A549 treated with CpdA at 1 μM for 4 hours (cell line): ENCODE measurements around the gene ZIK1. TPM values are rescaled to one million over a fixed set of nuclear protein-coding genes. Genes with fewer than 3 reads are reported as not detected.

Experiments
- total RNA-seq: library from RNA; stranded (reverse); fragments of 200-300 nt; extraction: Qiagen RNA extraction; gene quantifications from 5 replicates; pipeline ENCODE4 v1.2.3, GENCODE V29; 2022; ENCODE audit warnings: low read depth

ZIK1 gene
- total RNA-seq = not detected in 5 replicates

DNA sequence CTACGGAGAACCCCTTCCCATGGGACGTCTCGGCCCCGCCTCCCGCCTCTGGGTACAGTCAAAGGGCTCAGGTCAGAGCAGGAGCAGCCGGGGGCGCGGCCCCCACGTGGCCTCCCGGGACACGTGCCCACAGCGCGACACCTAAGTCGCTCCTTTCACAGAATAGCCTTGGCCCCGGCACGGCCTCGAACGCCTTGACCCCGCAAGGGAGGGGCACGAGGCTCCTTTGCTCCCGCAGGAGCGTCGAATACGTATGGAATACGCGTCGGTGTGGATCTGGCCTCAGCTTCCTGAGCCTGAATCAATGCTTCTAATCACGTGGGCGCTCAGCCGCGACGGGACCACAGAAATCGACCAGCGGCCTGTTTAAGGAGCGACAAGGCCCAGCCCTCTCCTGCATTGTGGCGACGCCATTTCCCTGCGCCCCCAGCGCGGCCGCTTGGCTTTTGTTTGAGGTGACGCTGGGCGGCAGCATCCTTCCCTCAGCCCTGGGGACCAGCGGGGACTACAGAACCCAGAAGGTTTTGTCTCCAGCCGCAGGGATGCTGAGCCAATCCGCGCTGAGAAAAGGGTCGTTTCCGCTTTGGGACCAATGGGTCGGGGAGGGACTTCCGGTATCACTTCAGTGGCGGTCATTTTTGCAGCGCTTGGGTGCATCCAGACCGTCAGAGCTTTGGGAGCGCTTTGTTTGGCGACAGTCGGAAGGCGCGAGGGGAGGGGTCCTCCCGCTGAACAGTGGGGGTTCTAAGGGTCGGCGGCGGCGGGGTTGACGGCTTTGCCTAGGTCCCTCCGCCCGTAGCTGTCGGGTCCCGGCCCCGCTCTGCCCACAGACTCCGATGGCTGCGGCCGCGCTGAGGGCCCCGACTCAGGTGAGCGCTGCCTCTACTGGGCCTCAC is at the start of gene ZIK1:
TSS of gene ZIK1 (plus strand) at position 625 of the 896 bp plus-strand sequence. CDS start at position 837, 212 bp downstream.

DNA sequence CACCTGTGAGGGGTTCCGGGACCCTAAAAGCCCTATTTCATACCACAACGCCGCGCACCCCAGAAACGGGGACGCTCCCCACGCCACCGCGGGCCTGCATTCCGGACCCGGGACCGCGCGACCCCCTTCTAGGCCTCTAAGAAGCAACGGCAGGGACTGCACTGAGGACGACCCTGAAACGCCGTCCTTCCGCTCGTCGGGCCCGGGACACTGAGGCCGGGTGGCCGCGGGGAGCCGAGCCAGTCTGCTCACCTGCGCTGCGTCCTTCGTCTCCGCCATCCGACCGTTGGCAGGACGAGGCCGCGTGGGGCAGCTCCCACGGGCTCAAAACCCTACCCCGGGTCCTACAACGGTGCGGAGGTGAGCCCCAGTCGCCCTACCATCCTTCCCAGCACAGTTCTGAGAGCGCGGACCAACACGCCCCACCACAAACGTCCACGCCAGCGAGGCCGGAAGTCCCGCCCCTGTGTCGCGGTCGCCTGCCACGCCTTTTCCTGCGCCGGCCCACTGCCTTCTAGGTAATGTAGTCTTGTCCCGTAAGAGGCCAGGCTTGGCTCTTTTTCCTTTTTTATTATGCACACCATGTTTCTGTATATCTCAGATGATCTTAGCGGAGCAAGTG is 24.4 kb upstream of the ZIK1 start, which contains the start of gene ZNF550:
TSS of gene ZNF550 (minus strand) at position 460 of the 622 bp plus-strand sequence. CDS start at position 279, 181 bp downstream.

GRCh38 chr19:57578487-57579205 is 5.3 kb upstream of the ZIK1 start, which contains the start of gene ZNF416:
TSS of gene ZNF416 (minus strand) at chr19:57578911. CDS start at chr19:57578704, 207 bp downstream.

DNA sequence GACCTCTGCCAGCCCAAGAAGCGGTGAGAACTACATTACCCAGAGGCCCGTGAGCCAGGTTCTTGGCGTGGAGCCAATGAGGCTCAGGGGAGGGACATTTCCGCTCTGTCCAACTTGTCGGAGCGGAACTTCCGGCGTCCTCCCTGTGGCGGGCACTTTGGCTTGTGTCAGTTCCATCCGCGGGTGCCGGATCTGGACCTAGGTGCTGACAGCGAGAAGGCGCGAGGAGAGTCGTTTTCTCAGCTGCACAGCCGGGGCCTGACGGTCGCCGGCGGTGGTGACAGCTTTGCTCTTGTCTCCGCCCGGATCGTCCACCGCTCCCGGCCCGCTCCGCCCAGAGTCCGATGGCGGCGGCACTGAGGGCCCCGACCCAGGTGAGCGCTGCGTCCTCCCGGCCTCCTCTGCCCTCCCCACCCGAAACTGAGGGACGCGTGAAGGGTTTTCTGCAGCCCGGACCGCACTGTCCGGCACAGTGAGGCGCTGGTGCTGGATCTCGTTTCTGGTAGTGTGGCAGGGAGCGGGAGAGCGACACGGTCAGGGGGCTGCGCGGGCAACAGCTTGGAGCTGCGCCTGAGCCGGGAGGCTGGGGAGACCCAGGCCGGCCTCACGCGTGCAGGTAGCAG is 15.9 kb downstream of the ZIK1 start, which contains the start of gene ZNF530:
TSS of gene ZNF530 (plus strand) at position 125 of the 623 bp plus-strand sequence. CDS start 4,461 bp downstream, outside the sequence.

DNA sequence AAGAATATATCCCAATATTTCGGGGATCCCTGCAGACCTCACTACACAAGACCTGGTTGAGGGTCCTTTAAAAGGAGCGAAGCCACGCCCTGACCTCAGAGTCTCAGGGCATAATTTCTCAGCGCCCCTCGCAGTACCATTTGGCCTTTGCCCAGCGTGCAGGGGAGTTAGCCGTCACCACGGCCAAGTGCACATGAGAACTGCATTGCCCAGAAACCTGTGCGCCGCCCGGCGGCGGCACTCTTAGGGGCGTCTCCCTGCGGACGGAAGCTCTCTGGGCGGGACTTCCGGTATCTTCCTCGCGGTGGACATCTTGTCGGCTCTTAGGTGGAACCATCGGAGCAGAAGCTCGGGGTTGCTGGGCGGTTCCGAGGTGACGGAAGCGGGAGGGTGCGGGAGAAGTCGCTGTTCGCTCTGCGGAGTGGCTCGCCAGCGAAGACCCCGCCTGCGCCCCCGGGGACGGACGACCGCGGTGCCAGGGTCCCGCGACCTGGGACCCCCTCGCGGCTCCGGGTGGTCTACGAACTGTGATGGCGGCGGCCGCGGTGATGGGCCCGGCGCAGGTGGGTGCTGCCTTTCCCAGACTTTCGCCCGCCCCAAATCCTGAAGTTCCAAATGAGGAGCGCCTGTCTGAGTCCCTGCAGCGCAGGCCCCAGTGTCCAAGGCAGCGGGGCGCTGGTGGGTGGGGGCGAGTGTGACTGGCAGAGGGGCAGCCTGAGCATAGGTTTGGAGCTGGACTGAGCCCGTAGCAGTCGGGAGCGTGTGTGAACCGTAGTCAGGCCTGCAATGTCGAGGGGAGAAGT is 30.2 kb downstream of the ZIK1 start, which contains the start of gene ZNF134:
TSS of gene ZNF134 (plus strand) at position 302 of the 803 bp plus-strand sequence. CDS start 5,227 bp downstream, outside the sequence.

DNA sequence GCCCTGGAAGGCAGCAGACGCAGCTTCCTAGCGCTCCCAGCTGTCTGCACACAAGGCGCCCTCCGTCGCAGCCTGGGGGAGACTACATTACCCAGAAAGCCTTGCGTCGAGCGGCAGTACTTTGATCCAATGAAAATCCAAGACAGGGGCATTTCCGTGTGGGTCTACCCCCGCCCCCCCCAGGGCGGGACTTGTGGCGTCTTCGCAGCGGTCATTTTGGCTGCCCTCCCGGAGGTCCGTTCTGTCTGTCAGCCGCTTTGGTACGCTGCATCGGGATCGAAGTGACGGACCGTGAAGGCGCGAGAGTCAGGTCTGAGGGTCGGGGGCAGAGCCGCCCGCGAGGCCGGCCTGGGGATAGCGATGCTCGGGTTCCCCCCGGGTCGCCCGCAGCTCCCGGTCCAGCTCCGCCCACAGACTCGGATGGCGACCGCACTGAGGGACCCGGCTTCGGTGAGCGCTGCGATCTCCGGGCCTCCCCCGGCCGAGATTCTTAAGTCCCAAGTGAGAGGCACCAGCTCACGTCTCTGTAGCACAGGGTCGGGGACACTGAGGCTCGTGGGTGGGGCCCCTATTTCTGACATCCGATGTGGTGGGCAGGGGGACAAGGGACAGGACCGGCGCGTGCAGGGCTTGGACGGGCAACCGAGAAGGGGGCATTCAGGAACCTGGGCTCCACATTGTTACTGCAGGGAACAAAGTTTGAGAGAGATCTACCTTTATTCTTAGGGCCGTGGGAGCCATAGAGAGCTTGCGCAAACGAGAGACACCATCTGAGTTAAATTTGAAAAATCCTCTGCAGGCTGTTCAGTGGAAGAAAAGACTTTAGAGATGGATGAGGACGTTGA is 49.3 kb downstream of the ZIK1 start, which contains the start of gene ZNF211:
TSS of gene ZNF211 (plus strand) at position 182 of the 845 bp plus-strand sequence. CDS start at position 361, 179 bp downstream.

Other genes starting within 250 kb of the ZIK1 start
- gene ZNF304, start 232.9 kb upstream of the ZIK1 start, total RNA-seq = 1.9 to 2.4 TPM (median 2.0 TPM) in 5 replicates
- 13.6 to 17.6 TPM (median 15.9 TPM) in 5 replicates for gene TRAPPC2B, start 220.6 kb upstream of the ZIK1 start, total RNA-seq
- 1.1 to 2.8 TPM (median 1.5 TPM) in 5 replicates for gene ZNF547, start 220.6 kb upstream of the ZIK1 start, total RNA-seq
- 3.1 to 4.6 TPM (median 3.3 TPM) in 5 replicates for gene ZNF548, start 194.3 kb upstream of the ZIK1 start, total RNA-seq
- gene ZNF17, start 173.0 kb upstream of the ZIK1 start, total RNA-seq = 3.9 to 5.5 TPM (median 4.6 TPM) in 5 replicates
- 14.7 to 17.6 TPM (median 16.6 TPM) in 5 replicates for gene ZNF749, start 148.8 kb upstream of the ZIK1 start, total RNA-seq
- gene VN1R1, start 127.0 kb upstream of the ZIK1 start, total RNA-seq = 0.02 to 0.09 TPM (median 0.07 TPM) in 3 of 5 replicates, not detected in the others
- gene ZNF772, start 106.6 kb upstream of the ZIK1 start, total RNA-seq = 1.1 to 1.7 TPM (median 1.5 TPM) in 5 replicates
- gene ZNF419, start 96.4 kb upstream of the ZIK1 start, total RNA-seq = 5.7 to 9.0 TPM (median 7.0 TPM) in 5 replicates
- gene ZNF773, start 84.2 kb upstream of the ZIK1 start, total RNA-seq = 3.2 to 6.0 TPM (median 5.4 TPM) in 5 replicates
- gene ZNF549, start 56.8 kb upstream of the ZIK1 start, total RNA-seq = 1.6 to 2.2 TPM (median 1.7 TPM) in 5 replicates
- gene ZNF550, start 24.3 kb upstream of the ZIK1 start, total RNA-seq = 2.8 to 4.3 TPM (median 3.7 TPM) in 5 replicates
- 3.4 to 5.0 TPM (median 4.3 TPM) in 5 replicates for gene ZNF416, start 5.2 kb upstream of the ZIK1 start, total RNA-seq
- gene ZNF530, start 15.7 kb downstream of the ZIK1 start, total RNA-seq = 3.0 to 5.5 TPM (median 4.9 TPM) in 5 replicates
- gene ZNF134, start 30.1 kb downstream of the ZIK1 start, total RNA-seq = 7.1 to 9.5 TPM (median 8.0 TPM) in 5 replicates
- gene ZNF211, start 49.0 kb downstream of the ZIK1 start, total RNA-seq = 4.7 to 7.1 TPM (median 6.6 TPM) in 5 replicates
- gene ZSCAN4, start 84.8 kb downstream of the ZIK1 start, total RNA-seq = not detected in 5 replicates
- gene ZNF551, start 97.8 kb downstream of the ZIK1 start, total RNA-seq = 4.3 to 5.9 TPM (median 5.6 TPM) in 5 replicates
- gene ZNF154, start 125.1 kb downstream of the ZIK1 start, total RNA-seq = not detected in 5 replicates
- gene ZNF671, start 143.5 kb downstream of the ZIK1 start, total RNA-seq = 0.75 to 0.99 TPM (median 0.80 TPM) in 5 replicates
- 5.4 to 6.3 TPM (median 5.7 TPM) in 5 replicates for gene ZNF776, start 162.7 kb downstream of the ZIK1 start, total RNA-seq
- gene ZNF586, start 185.5 kb downstream of the ZIK1 start, total RNA-seq = 5.8 to 7.7 TPM (median 6.4 TPM) in 5 replicates
- 4.5 to 6.2 TPM (median 4.9 TPM) in 5 replicates for gene ZNF552, start 230.8 kb downstream of the ZIK1 start, total RNA-seq
- gene ZNF587B, start 246.2 kb downstream of the ZIK1 start, total RNA-seq = 6.7 to 11.5 TPM (median 8.0 TPM) in 5 replicates